HG02588 (cell line): ENCODE data around the gene FCN3.

Experiments
- ATAC-seq: cut with Tn5 transposase; IDR thresholded peaks from one replicate; pipeline ENCODE4 v1.9.1; 2021; ENCODE audit warnings: mild to moderate bottlenecking, moderate library complexity; ENCODE audit not compliant: unreplicated experiment

The FCN3 gene

GRCh38 chr1:27361044-27361402 lies 13.6 kb downstream of the FCN3 start:
- ATAC-seq, result no peak

- no peak for ATAC-seq
Measured at GRCh38 chr1:27360159-27361043, 14.2 kb downstream of the FCN3 start.

DNA sequence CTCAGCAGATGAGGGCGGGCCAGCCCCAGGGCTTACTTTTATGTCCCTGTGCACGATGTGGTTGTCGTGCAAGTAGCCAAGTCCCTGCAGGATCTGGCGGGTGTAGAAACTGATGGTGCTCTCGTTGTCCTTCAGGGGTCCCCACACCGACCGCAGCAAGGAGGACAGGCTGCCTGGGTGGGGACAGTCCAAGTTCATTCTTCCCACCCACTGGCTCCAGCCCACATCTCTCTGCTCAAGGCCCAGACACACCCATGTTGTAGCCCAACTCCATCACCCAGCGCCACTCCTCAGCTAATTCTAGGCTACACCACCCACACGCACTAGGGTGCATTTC lies 14.8 kb downstream of the FCN3 start:
- ATAC-seq, result no peak

DNA sequence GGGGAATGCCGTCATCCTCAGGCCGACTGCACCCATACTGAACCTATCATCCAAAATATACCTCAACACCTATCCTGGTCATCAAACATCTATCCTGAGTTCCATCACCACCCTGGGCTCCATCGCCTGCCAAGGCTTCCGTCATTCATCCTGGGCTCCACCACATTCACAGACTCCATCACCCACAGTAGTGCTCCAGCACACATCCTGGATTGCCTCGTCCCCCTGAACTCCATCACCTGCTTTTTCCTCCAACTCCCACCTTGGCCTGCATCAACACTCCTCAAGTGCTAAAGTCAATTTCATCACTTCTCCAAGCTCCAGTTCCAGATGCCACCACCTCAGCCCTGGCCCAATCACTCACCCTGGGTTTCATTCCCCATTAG lies 15.7 kb downstream of the FCN3 start:
- ATAC-seq, result no peak

DNA sequence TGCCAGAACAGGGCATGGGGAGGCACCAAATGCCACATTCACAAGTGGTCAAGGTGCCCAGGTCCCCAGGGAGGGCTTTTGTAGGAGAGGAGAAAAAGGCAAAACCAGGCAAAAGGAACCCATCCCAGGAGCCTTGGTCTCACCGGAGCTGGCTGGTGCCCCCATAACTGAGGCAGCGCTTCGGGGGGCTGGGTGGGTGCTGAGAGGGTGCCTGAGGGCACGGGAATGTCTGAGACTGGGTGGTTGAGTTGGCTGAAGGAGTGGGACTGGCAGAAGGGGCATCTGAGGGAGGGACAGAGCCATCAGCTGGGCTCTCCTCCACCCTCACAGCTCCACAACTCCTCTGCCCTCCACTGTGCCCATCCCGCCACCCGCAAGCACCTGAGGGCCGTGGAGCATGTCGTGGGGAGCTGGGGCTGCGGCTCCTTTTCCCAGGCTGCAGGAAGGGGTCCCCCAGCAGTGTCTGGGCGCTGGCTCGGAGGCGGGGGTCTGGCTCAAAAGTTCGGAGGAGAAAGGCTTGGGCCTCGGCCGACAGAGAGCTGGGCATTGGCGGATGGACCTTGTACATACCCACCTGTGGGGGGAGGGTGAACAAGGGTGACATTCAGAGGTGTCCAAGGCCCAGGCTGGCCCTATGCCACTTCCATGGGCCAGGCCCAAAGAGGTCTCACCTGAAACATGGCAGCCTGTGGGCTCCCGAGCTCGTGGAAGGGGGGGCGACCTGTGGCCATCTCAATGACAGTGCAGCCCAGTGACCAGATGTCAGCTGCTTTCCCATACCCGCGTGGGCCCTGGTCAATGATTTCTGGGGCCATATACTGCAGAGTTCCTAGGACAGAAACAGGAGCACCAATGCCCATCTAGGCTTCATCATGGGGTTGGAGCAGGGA lies 16.3 kb downstream of the FCN3 start:
- no peak for ATAC-seq

GRCh38 chr1:27357281-27358037 lies 17.2 kb downstream of the FCN3 start:
- ATAC-seq, result no peak

DNA sequence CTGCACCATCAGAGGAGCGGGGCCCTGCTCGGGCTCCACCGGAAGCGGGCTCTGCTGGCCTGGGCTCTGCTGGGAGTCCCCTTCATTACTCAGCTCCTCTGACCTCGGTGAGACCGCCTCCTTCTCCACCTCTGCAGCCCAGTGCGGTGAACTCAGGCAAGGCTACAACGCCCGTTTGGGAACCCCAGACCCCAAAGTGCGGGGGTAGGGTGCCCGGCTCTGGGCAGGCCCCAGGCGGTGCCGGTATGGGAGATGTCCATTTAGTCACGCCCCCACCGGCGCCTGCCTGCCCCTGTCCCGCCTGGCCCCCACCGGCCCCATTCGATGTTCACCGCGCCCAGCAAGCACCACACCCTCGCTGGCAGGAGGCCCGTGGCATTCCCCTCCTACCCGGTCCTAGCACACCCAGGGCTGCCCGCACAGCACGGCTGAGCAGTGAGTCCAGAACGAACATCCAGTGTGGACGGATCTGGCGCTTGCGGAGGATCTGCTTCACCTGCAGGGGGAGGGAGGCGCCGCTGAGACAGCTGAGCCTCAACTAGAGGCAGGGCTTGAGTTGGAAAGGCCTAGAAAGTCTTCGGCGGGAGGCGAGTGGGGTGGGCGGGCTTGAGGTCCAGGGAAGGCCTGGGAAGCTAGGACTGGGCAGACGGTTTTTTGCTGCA lies 17.9 kb downstream of the FCN3 start:
- no peak for ATAC-seq

DNA sequence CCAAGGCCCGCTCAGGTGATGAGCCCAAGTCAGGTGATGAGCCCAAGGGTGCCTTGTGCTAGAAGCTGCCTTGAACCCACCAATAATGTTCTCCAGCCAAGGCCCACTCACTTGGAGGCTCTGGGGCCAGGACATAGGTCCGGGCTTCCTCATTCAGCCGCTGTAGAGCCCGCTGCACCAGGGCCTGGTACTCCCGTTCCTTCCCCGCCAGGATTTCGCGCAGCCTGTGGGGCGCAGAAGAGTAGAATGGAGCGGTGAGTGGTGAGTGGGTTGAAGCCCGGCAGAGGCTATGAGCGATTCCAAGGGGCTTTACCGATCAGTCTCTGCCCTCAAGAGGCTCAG lies 18.4 kb downstream of the FCN3 start:
- no peak for ATAC-seq

DNA sequence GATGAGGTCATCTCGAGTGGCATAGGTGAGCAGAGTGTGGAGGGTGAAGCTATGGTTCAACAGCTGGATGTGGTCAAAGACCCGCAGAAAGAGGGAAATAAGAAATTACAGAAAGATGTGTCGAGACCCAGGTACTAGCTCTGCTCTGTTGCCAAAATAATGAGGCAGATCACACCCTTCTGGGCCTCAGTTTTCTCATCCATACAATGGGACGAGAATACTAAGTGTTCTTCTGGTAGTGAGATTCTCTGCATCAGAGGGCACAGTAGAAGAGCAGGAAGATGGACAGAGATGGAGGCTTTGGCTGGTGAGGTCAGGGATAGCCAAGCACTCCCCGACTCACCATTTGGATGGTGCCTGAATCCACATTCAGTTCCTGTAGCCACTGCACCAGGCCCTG lies 18.9 kb downstream of the FCN3 start:
- no peak for ATAC-seq

- no peak for ATAC-seq
Measured at GRCh38 chr1:27353629-27354028, 21.0 kb downstream of the FCN3 start.

DNA sequence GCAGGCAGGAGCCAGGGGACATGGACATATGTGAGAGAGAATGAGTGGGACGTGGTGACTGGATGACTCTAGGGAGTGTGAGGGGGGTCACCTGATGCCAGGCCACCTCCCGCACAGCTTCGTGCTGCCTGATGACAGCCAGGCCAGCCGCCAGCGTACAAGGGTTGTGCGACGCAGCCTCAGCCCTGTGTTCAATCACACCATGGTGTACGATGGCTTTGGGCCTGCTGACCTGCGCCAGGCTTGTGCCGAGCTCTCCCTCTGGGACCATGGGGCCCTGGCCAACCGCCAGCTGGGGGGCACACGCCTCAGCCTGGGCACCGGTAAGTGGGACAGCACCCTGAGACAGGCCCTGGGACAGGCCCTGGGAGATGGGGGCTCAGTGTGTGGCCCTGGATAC lies 21.5 kb downstream of the FCN3 start:
- ATAC-seq, result no peak

- no peak for ATAC-seq
Measured at GRCh38 chr1:27351541-27352107, 23.0 kb downstream of the FCN3 start.

GRCh38 chr1:27350663-27351540 lies 23.7 kb downstream of the FCN3 start:
- ATAC-seq, result no peak

GRCh38 chr1:27349784-27350662 lies 24.6 kb downstream of the FCN3 start:
- no peak for ATAC-seq

DNA sequence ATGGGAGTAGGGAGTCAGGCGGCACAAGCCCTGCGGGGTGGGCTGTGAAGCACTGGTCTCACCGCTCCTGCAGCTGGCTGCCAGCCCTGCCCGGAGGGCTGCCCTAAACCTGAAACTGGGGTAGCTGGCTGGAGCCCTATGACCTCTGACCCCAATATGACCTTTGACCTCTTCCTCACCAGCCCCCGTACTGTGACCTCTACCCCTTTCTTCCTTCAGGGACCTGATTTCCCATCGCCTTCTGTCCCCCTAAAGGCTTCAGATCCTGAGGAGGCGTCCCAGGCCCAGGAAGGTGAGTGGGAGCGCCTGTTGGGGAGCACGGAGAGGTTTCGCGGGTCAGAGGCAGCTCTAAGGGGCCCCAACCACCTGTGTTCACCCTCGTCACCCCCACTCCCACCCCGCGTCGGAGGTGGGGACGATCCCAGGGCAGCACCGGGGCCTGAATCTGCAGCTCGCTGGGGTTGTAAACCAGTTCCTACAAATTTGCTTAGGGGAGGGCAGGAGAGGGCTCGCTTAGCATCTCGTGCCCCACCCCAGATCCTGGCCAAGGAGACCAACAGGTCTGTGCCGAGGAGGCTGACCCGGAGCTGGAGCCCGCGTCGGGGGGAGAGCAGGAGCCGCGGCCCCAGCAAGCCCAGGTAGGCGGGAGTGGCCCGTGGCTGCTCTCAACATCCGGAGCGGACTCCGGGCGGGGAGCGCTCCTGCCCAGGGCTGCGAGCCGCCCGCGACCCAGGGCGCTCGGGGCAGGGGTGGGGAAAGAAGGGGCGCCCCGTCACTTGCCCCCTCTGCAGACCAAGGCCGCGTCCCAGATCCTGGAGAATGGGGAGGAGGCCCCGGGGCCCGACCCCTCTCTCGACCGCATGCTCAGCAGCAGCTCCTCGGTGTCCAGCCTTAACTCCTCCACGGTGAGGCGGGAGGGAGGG lies 25.5 kb downstream of the FCN3 start:
- no peak for ATAC-seq

GRCh38 chr1:27346991-27347624 lies 27.5 kb downstream of the FCN3 start:
- no peak for ATAC-seq

- ATAC-seq, result no peak
Measured at GRCh38 chr1:27346357-27346756, 28.3 kb downstream of the FCN3 start.
